GM08714 (cell line): ENCODE results near the gene GPR162.

Experiments used
- H3K4me3 ChIP-seq: fragments of 200-500 bp; sonication (Bioruptor generic); 2 replicates; pipeline ENCODE4 v1.5.1; 2014; ENCODE audit warnings: mild to moderate bottlenecking, low read length, inconsistent platforms
- ZNF274 ChIP-seq: IDR thresholded peaks from 2 replicates; pipeline ENCODE4 v1.6.1; 2012; ENCODE audit warnings: mild to moderate bottlenecking, low read depth, low read length

GPR162 gene

DNA sequence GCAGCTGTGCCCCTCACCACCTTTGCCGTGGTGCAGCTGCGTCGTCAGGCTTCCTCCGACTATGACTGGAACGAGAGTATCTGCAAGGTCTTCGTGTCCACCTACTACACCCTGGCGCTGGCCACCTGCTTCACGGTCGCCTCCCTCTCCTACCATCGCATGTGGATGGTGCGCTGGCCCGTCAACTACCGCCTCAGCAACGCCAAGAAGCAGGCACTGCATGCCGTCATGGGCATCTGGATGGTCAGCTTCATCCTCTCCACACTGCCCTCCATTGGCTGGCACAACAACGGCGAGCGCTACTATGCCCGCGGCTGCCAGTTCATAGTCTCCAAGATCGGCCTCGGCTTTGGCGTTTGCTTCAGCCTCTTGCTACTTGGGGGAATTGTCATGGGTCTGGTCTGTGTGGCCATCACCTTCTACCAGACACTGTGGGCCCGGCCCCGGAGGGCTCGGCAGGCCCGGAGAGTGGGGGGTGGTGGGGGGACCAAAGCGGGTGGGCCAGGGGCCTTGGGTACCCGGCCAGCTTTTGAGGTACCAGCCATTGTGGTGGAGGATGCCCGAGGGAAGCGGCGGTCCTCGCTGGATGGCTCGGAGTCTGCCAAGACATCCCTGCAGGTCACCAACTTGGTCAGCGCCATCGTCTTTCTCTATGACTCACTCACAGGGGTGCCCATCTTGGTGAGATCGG, 2.6 kb downstream of the GPR162 start:
- H3K4me3 ChIP-seq: no peak overlapping the region
- TF ChIP-seq ZNF274: no peak

DNA sequence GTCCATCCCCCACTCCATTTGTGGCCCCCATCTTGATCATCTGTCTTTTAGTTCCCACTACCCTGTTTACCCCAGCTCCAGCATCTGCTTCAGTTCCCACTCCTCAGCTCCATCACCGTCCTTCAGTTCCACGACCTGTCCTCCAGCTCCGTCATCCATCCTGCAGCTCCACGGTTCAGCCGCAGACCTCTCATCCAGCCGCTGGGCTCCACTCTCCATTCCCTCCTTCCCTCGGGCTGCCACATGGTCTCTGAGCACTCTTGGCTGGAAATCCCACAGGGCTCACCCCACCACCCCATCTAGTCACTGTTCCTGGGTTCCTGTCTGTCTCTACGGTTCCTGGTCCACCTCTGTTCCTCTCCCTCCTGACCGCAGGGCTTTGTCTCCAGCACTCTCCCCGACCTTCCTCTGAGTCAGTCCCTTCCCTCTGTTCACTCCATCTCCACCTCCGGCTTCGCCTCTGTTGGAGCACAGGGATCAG, 3.3 kb downstream of the GPR162 start:
- no peak for TF ChIP-seq ZNF274
- H3K4me3 ChIP-seq: no peak overlapping the region

DNA sequence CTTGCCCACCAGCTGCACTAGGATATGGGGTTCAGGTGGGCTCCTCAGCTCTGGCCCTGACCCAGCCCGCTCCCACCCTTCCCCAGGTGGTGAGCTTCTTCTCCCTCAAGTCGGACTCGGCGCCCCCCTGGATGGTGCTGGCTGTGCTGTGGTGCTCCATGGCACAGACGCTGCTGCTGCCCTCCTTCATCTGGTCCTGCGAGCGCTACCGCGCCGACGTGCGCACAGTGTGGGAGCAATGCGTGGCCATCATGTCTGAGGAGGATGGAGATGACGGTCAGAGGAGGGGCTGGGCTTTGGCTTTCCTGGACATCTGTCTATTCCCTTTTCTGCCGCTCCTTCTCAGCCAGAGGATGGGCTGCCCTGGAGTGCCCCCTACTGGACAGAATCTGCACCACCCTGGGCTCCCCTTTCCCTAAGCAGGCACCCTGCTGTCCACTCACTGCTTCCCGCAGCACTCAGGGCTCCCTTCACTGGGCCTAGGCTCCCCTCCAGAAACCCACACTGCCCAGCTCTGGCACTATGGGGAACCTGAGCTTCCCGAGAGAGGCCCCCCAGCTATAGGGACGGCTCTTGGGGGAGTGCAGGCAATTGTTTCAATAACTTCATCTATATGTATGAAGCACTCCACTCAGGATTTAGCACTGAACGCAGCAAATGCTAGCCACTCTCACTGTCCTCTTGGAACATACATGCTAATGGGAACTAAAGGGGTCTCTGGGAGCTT, 3.9 kb downstream of the GPR162 start:
- no peak overlapping the region for H3K4me3 ChIP-seq
- no peak for TF ChIP-seq ZNF274

DNA sequence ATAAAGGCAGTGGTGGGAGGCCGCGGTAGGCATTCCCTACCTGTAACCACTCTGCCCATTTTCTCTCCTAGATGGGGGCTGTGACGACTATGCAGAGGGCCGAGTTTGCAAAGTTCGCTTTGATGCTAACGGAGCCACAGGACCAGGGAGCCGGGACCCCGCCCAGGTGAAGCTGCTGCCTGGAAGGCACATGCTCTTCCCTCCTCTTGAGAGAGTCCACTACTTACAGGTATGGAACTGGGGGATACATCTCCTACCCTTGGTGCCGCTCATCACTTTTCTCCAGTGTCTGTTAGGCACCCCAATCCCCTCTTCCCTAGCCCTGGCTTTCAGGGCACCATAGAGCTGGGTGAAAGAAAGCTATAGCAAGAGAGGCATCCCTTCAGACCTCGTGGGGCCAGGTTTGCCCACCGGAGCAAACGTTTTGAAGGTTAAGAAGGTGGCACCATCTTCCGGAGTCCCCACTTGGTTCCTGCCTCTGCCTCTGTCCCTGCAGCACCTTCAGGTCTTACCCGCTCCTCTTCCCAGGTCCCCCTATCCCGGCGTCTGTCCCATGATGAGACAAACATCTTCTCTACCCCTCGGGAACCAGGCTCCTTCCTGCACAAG, 4.6 kb downstream of the GPR162 start:
- no peak overlapping the region for H3K4me3 ChIP-seq
- no peak for TF ChIP-seq ZNF274

DNA sequence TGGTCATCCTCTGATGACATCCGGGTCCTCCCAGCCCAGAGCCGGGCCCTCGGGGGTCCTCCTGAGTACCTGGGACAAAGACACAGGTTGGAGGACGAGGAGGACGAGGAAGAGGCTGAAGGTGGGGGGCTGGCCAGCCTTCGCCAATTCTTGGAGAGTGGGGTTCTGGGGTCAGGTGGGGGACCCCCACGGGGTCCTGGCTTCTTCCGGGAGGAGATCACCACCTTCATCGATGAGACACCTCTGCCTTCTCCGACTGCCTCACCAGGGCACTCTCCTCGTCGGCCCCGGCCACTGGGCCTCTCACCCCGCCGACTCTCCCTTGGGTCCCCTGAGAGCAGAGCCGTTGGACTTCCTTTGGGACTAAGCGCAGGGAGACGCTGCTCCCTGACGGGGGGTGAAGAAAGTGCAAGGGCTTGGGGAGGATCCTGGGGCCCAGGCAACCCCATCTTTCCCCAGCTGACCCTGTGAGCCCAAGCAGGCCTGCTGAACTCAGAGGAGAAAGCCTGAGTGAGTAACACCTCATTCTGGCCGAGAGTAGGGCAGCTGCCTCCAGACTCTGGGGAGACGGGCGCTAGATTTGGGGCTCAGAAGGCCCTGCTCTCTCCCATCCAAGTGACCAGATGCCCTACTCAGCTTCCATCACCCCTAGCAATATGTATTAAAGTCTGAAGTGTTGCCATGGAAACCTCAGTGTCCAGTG, 5.3 kb downstream of the GPR162 start:
- no peak for TF ChIP-seq ZNF274
- no peak overlapping the region for H3K4me3 ChIP-seq

DNA sequence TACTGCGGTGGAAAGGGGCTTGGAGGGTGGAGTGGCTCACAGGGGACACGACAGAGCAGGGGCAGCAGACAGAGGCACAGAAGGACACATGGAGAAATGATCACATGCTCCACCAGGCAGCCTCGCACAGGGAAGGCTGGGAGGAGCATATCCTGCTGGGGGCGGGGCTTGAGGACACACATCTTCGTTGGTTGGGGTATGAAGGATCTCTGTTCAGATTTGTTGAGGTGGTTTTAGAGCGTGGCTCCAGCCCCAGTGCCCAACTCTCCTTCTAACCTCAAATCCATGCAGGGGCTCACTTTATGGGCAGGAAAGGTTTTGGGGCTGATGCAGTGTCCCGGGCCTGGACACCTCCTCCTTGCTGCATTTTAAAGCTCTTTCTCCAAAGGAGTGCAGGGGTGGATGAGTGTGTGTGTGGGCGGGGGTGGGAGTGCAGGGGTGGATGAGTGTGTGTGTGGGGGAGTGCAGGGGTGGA, 5.9 kb downstream of the GPR162 start:
- H3K4me3 ChIP-seq: no peak overlapping the region
- no peak for TF ChIP-seq ZNF274

DNA sequence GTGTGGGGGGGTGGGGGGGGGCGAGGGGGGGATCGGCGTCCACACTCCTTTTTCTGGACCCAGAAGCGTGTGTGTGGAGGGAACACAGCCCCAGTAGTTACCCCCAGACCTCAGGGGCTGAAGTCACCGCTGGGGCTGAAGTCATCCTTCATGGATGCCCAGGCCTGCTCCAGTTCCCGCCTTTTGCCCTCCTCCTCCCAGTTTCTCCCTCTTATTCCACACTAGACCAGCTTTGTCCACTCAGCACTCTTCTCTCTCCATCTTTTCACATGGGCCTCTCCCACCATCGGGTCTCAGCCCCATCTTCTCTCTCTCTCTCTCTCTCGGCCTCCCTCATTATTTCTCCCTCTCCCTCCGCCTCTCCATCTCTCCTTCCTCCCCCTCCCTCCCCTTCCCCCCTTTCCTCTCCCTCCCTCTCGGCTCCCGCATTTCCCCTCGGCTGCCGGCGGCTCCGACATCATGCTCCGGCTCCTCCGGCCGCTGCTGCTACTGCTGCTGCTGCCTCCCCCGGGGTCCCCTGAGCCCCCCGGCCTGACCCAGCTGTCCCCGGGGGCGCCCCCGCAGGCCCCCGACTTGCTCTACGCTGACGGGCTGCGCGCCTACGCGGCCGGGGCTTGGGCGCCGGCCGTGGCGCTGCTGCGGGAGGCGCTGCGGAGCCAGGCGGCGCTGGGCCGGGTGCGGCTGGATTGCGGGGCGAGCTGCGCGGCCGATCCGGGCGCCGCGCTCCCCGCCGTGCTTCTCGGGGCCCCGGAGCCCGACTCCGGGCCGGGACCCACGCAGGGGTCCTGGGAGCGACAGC, 6.6 kb downstream of the GPR162 start, which contains the start of gene P3H3:
Gene P3H3, plus strand, starts transcription at position 426 of the 799 bp plus-strand sequence. Its CDS starts 34 bp downstream, at position 460.
- H3K4me3 ChIP-seq: peak within 1 kb of the TSS; percentile 44
- no peak for TF ChIP-seq ZNF274

DNA sequence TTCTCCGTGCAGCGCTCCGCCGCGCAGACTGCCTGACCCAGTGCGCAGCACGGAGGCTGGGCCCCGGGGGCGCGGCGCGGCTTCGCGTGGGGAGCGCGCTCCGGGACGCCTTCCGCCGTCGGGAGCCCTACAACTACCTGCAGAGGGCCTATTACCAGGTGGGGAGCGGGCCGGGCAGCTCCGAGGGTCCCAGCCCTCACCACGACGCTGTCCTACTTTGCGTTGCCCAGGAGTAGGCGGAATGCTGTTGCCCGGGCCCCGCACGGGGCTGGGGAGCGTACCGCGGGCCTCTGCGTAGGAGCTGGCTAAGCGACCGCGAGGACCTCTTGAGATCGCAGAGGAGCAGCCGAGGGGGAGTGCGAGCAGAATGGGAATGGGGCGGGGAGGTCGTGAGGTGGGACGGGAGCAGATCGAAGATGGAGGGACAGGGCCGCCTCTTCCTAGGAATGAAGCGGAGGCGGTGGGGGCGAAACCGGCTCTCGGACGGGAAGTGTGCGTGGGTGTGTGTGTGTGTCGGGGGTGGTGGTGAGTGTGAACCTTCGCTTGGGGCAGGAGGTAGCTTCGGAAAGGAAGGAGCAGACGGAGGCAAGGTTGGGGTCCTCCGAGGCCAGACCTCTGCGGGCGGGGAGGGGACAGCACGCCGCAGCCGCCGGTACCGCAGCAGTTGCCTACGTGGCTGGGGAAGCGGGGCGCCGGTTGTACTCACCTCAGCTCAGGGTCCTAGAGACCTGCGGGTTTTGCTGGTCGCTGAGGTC, 7.3 kb downstream of the GPR162 start:
- TF ChIP-seq ZNF274: no peak
- peak overlapping the region; percentile 44 for H3K4me3 ChIP-seq

DNA sequence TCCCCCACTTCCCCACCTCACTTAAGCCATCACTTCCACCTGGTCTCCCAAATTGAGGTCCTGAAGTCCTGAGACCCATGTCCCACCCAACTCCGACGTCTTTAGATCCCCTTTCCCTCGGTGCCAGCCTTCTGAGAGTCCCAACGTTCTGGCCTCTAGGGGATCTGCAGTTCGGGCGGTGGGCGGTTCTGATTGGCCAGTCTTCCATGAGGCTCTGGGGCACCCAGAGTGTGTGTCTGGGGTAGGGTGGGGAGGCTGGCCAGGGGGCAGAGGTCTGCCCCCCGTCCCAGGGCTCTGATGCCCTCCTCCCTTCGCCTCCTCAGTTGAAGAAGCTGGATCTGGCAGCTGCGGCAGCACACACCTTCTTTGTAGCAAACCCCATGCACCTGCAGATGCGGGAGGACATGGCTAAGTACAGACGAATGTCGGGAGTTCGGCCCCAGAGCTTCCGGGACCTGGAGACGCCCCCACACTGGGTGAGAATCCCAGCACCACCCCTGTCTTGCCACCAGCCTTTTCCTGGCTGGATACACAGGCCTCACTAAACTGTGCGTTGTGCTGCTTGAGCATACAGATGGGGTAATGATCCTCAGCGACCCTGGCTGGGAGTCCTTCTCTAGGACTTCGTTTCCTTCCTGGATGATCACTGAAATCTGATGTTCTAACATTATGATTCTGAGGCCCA, 8.1 kb downstream of the GPR162 start:
- TF ChIP-seq ZNF274: no peak
- no peak overlapping the region for H3K4me3 ChIP-seq

DNA sequence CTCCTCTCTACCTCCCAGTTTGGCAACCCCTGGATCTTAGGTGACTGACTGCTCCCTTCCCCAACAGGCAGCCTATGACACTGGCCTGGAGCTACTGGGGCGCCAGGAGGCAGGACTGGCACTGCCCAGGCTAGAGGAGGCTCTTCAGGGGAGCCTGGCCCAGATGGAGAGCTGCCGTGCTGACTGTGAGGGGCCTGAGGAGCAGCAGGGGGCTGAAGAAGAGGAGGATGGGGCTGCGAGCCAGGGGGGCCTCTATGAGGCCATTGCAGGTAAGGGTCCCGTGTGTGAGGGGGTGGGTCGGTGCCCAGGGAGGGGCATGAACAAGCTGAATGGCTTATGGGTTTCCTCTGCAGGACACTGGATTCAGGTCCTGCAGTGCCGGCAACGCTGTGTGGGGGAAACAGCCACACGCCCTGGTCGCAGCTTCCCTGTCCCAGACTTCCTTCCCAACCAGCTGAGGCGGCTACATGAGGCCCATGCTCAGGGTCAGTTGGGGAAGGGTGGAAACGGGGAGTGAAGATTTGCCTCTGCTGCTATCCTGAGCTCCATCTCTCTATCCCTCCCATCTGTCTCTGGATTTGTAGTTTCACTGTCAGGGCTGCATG, 8.8 kb downstream of the GPR162 start:
- H3K4me3 ChIP-seq: no peak overlapping the region
- TF ChIP-seq ZNF274: no peak

DNA sequence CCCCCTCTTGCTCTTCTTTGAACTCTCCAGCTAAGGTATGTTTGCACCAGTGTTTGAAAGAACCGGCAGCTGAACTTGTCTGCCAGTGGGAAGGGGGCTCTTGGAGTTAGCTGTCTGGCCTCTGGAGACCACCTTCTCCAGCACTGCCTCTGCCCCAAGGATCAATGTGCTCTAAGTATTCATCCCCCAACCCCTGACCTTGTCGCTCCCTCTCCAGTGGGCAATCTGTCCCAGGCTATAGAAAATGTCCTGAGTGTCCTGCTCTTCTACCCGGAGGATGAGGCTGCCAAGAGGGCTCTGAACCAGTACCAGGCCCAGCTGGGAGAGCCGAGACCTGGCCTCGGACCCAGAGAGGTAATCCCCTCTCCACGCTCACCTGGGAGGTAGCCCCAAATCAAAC, 9.4 kb downstream of the GPR162 start:
- H3K4me3 ChIP-seq: no peak overlapping the region
- no peak for TF ChIP-seq ZNF274

DNA sequence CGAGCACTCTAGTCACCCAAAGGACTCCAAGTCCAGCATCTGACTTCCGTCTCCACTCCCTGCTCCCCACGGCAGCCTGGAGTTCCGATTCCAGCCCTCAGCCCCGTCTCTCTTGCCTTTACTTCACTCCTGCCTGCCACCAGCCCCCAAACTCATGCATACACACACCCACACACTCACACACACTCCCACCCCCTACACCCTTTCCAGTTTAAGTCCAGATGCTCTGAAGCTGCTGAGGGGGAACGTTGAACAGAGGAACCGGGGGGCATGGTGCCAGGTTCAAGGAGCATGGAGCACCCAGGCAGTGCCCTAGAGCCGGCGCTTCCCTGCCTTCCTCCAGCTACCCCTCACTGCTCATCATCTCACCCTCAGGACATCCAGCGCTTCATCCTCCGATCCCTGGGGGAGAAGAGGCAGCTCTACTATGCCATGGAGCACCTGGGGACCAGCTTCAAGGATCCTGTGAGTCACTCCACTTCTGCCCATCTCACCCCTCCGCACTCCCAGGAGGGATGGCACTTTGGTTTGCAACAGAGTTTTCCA, 9.9 kb downstream of the GPR162 start:
- H3K4me3 ChIP-seq: no peak overlapping the region
- no peak for TF ChIP-seq ZNF274
